GM13976 (cell line): ENCODE measurements around the gene CELA1.
"Not testable (repeated sequence)": the region's sequence is repeated elsewhere in the genome, so short reads cannot be mapped to it uniquely, and the experiment has no call there.

Experiments
- DNase-seq: peaks from one replicate; pipeline ENCODE4 v3.0.0; 2012; ENCODE audit warnings: low spot score
- CTCF ChIP-seq: IDR thresholded peaks from 2 replicates; pipeline ENCODE4 v1.5.1; 2012; ENCODE audit warnings: borderline replicate concordance, mild to moderate bottlenecking; ENCODE audit not compliant: insufficient read depth; ENCODE audit errors: extremely low read depth, missing control alignments, control extremely low read depth
- in situ Hi-C: fragments of 300-500 bp; cut with MboI; formaldehyde crosslinking; loops from one replicate; pipeline ENCODE4 v1.12.0; 2022; ENCODE audit warnings: low sequenced_read_pairs, mixed read lengths, inconsistent platforms; ENCODE audit not compliant: unreplicated experiment

CELA1 gene

GRCh38 chr12:51320695-51321320 lies 25.7 kb downstream of the CELA1 start:
- in situ Hi-C loops: no loop called here
- no peak for DNase-seq
- TF ChIP-seq CTCF: no peak

GRCh38 chr12:51320311-51320694 lies 26.2 kb downstream of the CELA1 start:
- DNase-seq: no peak
- in situ Hi-C loops: no loop called here
- no peak for TF ChIP-seq CTCF

GRCh38 chr12:51318846-51319599 lies 27.5 kb downstream of the CELA1 start:
- DNase-seq: peak; percentile 44
- no peak for TF ChIP-seq CTCF
- in situ Hi-C loops: no loop called here

- in situ Hi-C loops, DNase-seq: not testable (repeated sequence)
Measured at GRCh38 chr12:51318057-51318806, 28.2 kb downstream of the CELA1 start.

DNA sequence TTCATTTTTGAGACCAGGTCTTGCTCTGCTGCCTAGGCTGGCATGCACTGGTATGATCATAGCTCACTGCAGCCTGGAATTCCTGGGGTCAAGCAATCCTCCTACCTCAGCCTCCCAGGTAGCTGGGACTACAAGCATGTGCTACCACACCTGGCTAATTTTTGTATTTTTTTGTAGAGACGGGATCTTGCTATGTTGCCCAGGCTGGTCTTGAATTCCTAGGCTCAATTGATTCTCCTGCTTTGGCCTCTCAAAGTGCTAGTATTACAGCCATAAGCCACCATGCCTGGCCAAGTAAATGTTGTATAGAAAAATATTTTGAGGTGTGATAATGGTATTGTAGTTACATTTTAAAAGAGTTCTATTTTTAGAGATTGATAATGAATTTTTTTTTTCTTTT lies 35.1 kb downstream of the CELA1 start:
- in situ Hi-C loops: no loop called here
- TF ChIP-seq CTCF: no peak
- no peak for DNase-seq

GRCh38 chr12:51307655-51308593 lies 38.6 kb downstream of the CELA1 start:
- in situ Hi-C loops: no loop called here
- no peak for TF ChIP-seq CTCF
- DNase-seq: no peak
